H9 (cell line): ENCODE results near the gene MBNL1. TPM values are rescaled to one million over a fixed set of nuclear protein-coding genes. Genes with fewer than 3 reads are reported as not detected.
A peak's percentile ranks its signal among the peaks of the same experiment; 100 is the strongest.

Experiments
- DNase-seq: peaks from one replicate; pipeline ENCODE4 v3.0.0-alpha.2; 2017
- H2AFZ ChIP-seq: one replicate; pipeline ENCODE4 v1.6.1; 2013; ENCODE audit warnings: mild to moderate bottlenecking, low read length, control low read depth, moderate library complexity
- H2AK5ac ChIP-seq: 2 replicates; pipeline ENCODE4 v1.6.1; 2013; ENCODE audit warnings: low read length, control low read depth, mixed read lengths; ENCODE audit not compliant: insufficient read length
- H2BK120ac ChIP-seq: one replicate; pipeline ENCODE4 v1.6.1; 2013; ENCODE audit warnings: low read depth, mild to moderate bottlenecking, low read length, control low read depth, inconsistent platforms; ENCODE audit not compliant: poor library complexity, severe bottlenecking
- H2BK12ac ChIP-seq: 2 replicates; pipeline ENCODE4 v1.6.1; 2013; ENCODE audit warnings: low read length, control low read depth, mixed read lengths, low read depth; ENCODE audit not compliant: insufficient read length
- H2BK15ac ChIP-seq: 2 replicates; pipeline ENCODE4 v1.6.1; 2013; ENCODE audit warnings: low read depth, low read length, control low read depth
- H2BK20ac ChIP-seq: one replicate; pipeline ENCODE4 v1.6.1; 2013; ENCODE audit warnings: low read depth, mild to moderate bottlenecking, low read length, control low read depth, inconsistent platforms; ENCODE audit not compliant: poor library complexity, severe bottlenecking
- H2BK5ac ChIP-seq: 2 replicates; pipeline ENCODE4 v1.6.1; 2013; ENCODE audit warnings: low read length, control low read depth, mixed read lengths; ENCODE audit not compliant: insufficient read length
- H3K14ac ChIP-seq: 2 replicates; pipeline ENCODE4 v1.6.1; 2013; ENCODE audit warnings: low read length, control low read depth; ENCODE audit not compliant: insufficient read depth
- H3K18ac ChIP-seq: 2 replicates; pipeline ENCODE4 v1.6.1; 2013; ENCODE audit warnings: low read depth, mild to moderate bottlenecking, mixed read lengths, low read length, control low read depth; ENCODE audit not compliant: insufficient read length
- H3K23ac ChIP-seq: 2 replicates; pipeline ENCODE4 v1.6.1; 2013; ENCODE audit warnings: low read length, control low read depth, mixed read lengths, low read depth; ENCODE audit not compliant: insufficient read length
- H3K23me2 ChIP-seq: 2 replicates; pipeline ENCODE4 v1.6.1; 2013; ENCODE audit warnings: low read depth, mild to moderate bottlenecking, mixed read lengths, low read length, control low read depth; ENCODE audit not compliant: insufficient read length, poor library complexity, severe bottlenecking
- H3K27ac ChIP-seq: 2 replicates; pipeline ENCODE4 v1.5.1; 2013; ENCODE audit warnings: low read length, control low read depth, mixed read lengths, low read depth; ENCODE audit not compliant: insufficient read length
- H3K27me3 ChIP-seq: 2 replicates; pipeline ENCODE4 v1.6.1; 2013; ENCODE audit warnings: low read length, control low read depth, inconsistent platforms; ENCODE audit not compliant: insufficient read depth
- H3K4ac ChIP-seq: 2 replicates; pipeline ENCODE4 v1.6.1; 2013; ENCODE audit warnings: low read depth, mild to moderate bottlenecking, control low read depth, inconsistent platforms, low read length, moderate library complexity
- H3K4me1 ChIP-seq: 2 replicates; pipeline ENCODE4 v1.6.1; 2013; ENCODE audit warnings: low read length, control low read depth, inconsistent platforms; ENCODE audit not compliant: insufficient read depth
- H3K4me2 ChIP-seq: 2 replicates; pipeline ENCODE4 v1.6.1; 2013; ENCODE audit warnings: low read length, control low read depth, mixed read lengths; ENCODE audit not compliant: insufficient read length, insufficient read depth
- H3K56ac ChIP-seq: 2 replicates; pipeline ENCODE4 v1.6.1; 2013; ENCODE audit warnings: low read depth, mild to moderate bottlenecking, mixed read lengths, low read length, control low read depth; ENCODE audit not compliant: insufficient read length
- H3K79me1 ChIP-seq: 2 replicates; pipeline ENCODE4 v1.6.1; 2013; ENCODE audit warnings: low read depth, mild to moderate bottlenecking, moderate library complexity, low read length, control low read depth, inconsistent platforms; ENCODE audit not compliant: insufficient read depth, poor library complexity, severe bottlenecking
- H3K79me2 ChIP-seq: 2 replicates; pipeline ENCODE4 v1.6.1; 2013; ENCODE audit warnings: low read length, control low read depth, inconsistent platforms; ENCODE audit not compliant: insufficient read depth
- H3K9ac ChIP-seq: 2 replicates; pipeline ENCODE4 v1.6.1; 2013; ENCODE audit warnings: low read length, control low read depth, mixed read lengths; ENCODE audit not compliant: insufficient read length; ENCODE audit errors: extremely low read depth
- H3K9me3 ChIP-seq: one replicate; pipeline ENCODE4 v1.6.1; 2013; ENCODE audit warnings: low read depth, low read length, inconsistent platforms; ENCODE audit not compliant: control insufficient read depth
- H3T11ph ChIP-seq: one replicate; pipeline ENCODE4 v1.6.1; 2013; ENCODE audit warnings: mild to moderate bottlenecking, low read length, control low read depth, inconsistent platforms
- H4K20me1 ChIP-seq: one replicate; pipeline ENCODE4 v1.6.1; 2013; ENCODE audit not compliant: control insufficient read depth, insufficient read length, insufficient read depth
- H4K5ac ChIP-seq: 2 replicates; pipeline ENCODE4 v1.6.1; 2013; ENCODE audit warnings: low read depth, mild to moderate bottlenecking, mixed read lengths, low read length, control low read depth; ENCODE audit not compliant: insufficient read length
- H4K8ac ChIP-seq: replicated peaks from 2 replicates; pipeline ENCODE4 v1.6.1; 2013; ENCODE audit warnings: low read length, control low read depth, mixed read lengths, low read depth; ENCODE audit not compliant: insufficient read length
- H4K91ac ChIP-seq: 2 replicates; pipeline ENCODE4 v1.6.1; 2013; ENCODE audit warnings: low read depth, mild to moderate bottlenecking, moderate library complexity, mixed read lengths, low read length, control low read depth; ENCODE audit not compliant: insufficient read length
- H3K27ac Mint-ChIP-seq, 3 experiments: 2 replicates in 2 of 3; 3 replicates in 1 of 3; pipeline ENCODE4 v1.8.0; 2020 to 2021; ENCODE audit warnings: mixed read lengths in 3 of 3, mild to moderate bottlenecking in 1 of 3, moderate library complexity in 1 of 3
- H3K27me3 Mint-ChIP-seq: 2 replicates; pipeline ENCODE4 v1.8.0; 2021; ENCODE audit warnings: low read depth, mild to moderate bottlenecking, moderate library complexity, mixed read lengths
- H3K36me3 Mint-ChIP-seq, 3 experiments: 2 replicates in 2 of 3; 3 replicates in 1 of 3; pipeline ENCODE4 v1.8.0; 2020 to 2021; ENCODE audit warnings: low read depth in 3 of 3, mixed read lengths in 3 of 3; ENCODE audit not compliant: insufficient read depth in 1 of 3
- H3K4me1 Mint-ChIP-seq, 2 experiments: 2 replicates each; pipeline ENCODE4 v1.8.0; 2020; ENCODE audit warnings: mixed read lengths in 2 of 2
- H3K4me3 Mint-ChIP-seq, 2 experiments: 2 replicates in 1 of 2; 3 replicates in 1 of 2; pipeline ENCODE4 v1.8.0; 2020 to 2021; ENCODE audit warnings: mild to moderate bottlenecking in 2 of 2, mixed read lengths in 2 of 2, moderate library complexity in 1 of 2
- H3K9me3 Mint-ChIP-seq, 2 experiments: 2 replicates in 1 of 2; 3 replicates in 1 of 2; pipeline ENCODE4 v1.8.0; 2020; ENCODE audit warnings: mild to moderate bottlenecking in 2 of 2, mixed read lengths in 2 of 2, moderate library complexity in 1 of 2
- WGBS: extraction: QIAGEN DNeasy Blood & Tissue Kit; methylation state at CpG from one replicate; pipeline ENCODE4 v1.1.7; 2013; ENCODE audit warnings: missing lambda C conversion rate, low lambda C conversion rate, mixed read lengths; ENCODE audit not compliant: insufficient read length; ENCODE audit errors: extremely low coverage; 5-methylcytosine and 5-hydroxymethylcytosine counted together
- total RNA-seq: library from RNA; stranded (reverse); gene quantifications from 2 replicates; pipeline ENCODE4 v1.2.1, GENCODE V29; 2021
- TF ChIP-seq, protein P1 (sequence below): fragments of 200-600 bp; sonication (generic); conservative IDR thresholded peaks from 3 replicates; pipeline ENCODE4 v1.8.0; 2021; ENCODE audit warnings: antibody characterized with exemption, mild to moderate bottlenecking

The MBNL1 gene
- total RNA-seq, 1 experiment from 2014 or later = 14.9 TPM

DNA sequence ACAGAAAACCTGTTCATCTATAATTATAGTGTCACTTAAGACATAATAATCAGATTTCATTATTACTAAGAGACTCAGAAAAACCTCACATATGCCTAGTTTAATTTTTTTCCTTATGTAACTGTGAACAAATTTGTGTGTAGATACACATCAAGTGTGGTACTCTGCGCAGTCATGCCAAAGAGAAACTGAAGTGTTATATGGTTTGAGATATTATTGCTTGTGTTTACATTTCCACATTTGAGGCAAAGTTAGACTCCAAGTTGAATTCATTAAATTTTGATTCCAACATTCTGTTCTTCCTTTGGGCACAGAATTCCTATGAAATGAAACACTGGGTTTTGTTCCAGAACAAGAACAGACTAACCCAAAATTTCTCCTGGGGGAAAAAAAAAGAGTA lies 2.2 kb downstream of the MBNL1 start:
- no peak overlapping the region for H2BK120ac ChIP-seq
- no peak overlapping the region for H2BK5ac ChIP-seq
- H4K8ac ChIP-seq = no peak overlapping the region
- peaks cover 20% of the 10 kb centered on the region for H3K27me3 Mint-ChIP-seq
- H3K4me1 Mint-ChIP-seq = peaks cover 22 to 39% of the 10 kb centered on the region in 2 experiments
- H3K56ac ChIP-seq = no peak overlapping the region
- H3K27me3 ChIP-seq = peaks cover 4% of the 10 kb centered on the region; the same call in 1 of the 2 replicates
- no peak overlapping the region for H3K9ac ChIP-seq
- H3K36me3 Mint-ChIP-seq = no peaks in the 10 kb centered on the region
- peaks cover 8% of the 10 kb centered on the region; the same call in 1 of the 2 replicates for H3K79me2 ChIP-seq
- no CpG with 5 or more reads among the region's 1 CpG for WGBS
- no peaks in the 10 kb centered on the region for H4K20me1 ChIP-seq
- no peak overlapping the region for H3K4me2 ChIP-seq
- H3K79me1 ChIP-seq = no peaks in the 10 kb centered on the region
- H3K9me3 ChIP-seq = no peaks in the 10 kb centered on the region
- H3K23ac ChIP-seq = no peak overlapping the region
- no peak overlapping the region for H2BK12ac ChIP-seq
- H3K27ac Mint-ChIP-seq = no peak overlapping the region
- no peak overlapping the region for H4K91ac ChIP-seq
- no peak overlapping the region for H3K14ac ChIP-seq
- TF ChIP-seq, protein P1, sequence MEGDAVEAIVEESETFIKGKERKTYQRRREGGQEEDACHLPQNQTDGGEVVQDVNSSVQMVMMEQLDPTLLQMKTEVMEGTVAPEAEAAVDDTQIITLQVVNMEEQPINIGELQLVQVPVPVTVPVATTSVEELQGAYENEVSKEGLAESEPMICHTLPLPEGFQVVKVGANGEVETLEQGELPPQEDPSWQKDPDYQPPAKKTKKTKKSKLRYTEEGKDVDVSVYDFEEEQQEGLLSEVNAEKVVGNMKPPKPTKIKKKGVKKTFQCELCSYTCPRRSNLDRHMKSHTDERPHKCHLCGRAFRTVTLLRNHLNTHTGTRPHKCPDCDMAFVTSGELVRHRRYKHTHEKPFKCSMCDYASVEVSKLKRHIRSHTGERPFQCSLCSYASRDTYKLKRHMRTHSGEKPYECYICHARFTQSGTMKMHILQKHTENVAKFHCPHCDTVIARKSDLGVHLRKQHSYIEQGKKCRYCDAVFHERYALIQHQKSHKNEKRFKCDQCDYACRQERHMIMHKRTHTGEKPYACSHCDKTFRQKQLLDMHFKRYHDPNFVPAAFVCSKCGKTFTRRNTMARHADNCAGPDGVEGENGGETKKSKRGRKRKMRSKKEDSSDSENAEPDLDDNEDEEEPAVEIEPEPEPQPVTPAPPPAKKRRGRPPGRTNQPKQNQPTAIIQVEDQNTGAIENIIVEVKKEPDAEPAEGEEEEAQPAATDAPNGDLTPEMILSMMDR = no peak
- H3K27ac ChIP-seq = no peak overlapping the region
- no peaks in the 10 kb centered on the region; the same call in 1 of the 2 replicates for H3K4me1 ChIP-seq
- no peak overlapping the region for H2AFZ ChIP-seq
- no peak overlapping the region for H4K5ac ChIP-seq
- no peak overlapping the region for H3T11ph ChIP-seq
- H3K18ac ChIP-seq = no peak overlapping the region
- no peak overlapping the region for H2BK20ac ChIP-seq
- H3K23me2 ChIP-seq = peaks cover 14% of the 10 kb centered on the region
- DNase-seq = no peak
- H2BK15ac ChIP-seq = no peak overlapping the region
- H2AK5ac ChIP-seq = no peak overlapping the region
- H3K4ac ChIP-seq = no peak overlapping the region
- H3K4me3 Mint-ChIP-seq = peak overlapping the region in 1 of 2 experiments; percentile 93; a peak in 2 of 5 replicates
- H3K9me3 Mint-ChIP-seq = no peaks in the 10 kb centered on the region
